A549 (cell line): ENCODE data around the gene SSUH2. TPM values are rescaled to one million over a fixed set of nuclear protein-coding genes. Genes with fewer than 3 reads are reported as not detected.

Source experiments
- ATAC-seq, 2 experiments: fragments of 200-7000 bp in 1 of 2; fragments of >200 bp in 1 of 2; cut with Nextera tagmentation in 1 of 2; cut with Tn5 transposase in 1 of 2; 3 replicates each; pipeline versions ENCODE4 v1.8.0 to v1.9.1; 2018 to 2020; ENCODE audit warnings: mild to moderate bottlenecking in 1 of 2, moderate library complexity in 1 of 2
- CTCF ChIA-PET: fragments of 300-600 bp; sonication (Branson Sonifier 250); formaldehyde crosslinking; extraction: SDS; loops from one replicate; lab custom pipeline; 2021; ENCODE audit warnings: antibody characterized with exemption, inconsistent platforms; lab: Yijun Ruan, JAX
- POLR2A ChIA-PET: fragments of 350-600 bp; formaldehyde crosslinking; extraction: SDS; loops from one replicate; lab custom pipeline; 2021; ENCODE audit warnings: antibody characterized with exemption, inconsistent platforms; lab: Yijun Ruan, JAX
- DNase-seq, 2 experiments: peaks; one replicate each; pipeline versions ENCODE4 v3.0.0 to v3.0.0-alpha.2; 2011 to 2016; ENCODE audit warnings: low read depth in 1 of 2, low spot score in 1 of 2
- FAIRE-seq: peaks from 2 replicates; lab custom pipeline; 2011; peaks lifted over from hg19 to GRCh38; lab: Jason Lieb, UNC
- H3K27ac ChIP-seq, 2 experiments: fragments of >200 bp; sonication (Bioruptor Twin); formaldehyde crosslinking; 3 replicates each; pipeline ENCODE4 v1.5.1; 2016 to 2017
- H3K4me1 ChIP-seq: fragments of >200 bp; sonication (Bioruptor Twin); formaldehyde crosslinking; 3 replicates; pipeline ENCODE4 v1.6.1; 2016
- H3K4me2 ChIP-seq: fragments of >200 bp; sonication (Bioruptor Twin); formaldehyde crosslinking; 3 replicates; pipeline ENCODE4 v1.6.1; 2016
- H3K4me3 ChIP-seq: fragments of >200 bp; sonication (Bioruptor Twin); formaldehyde crosslinking; 3 replicates; pipeline ENCODE4 v1.5.1; 2016
- H3K9me3 ChIP-seq: fragments of >200 bp; sonication (Bioruptor Twin); formaldehyde crosslinking; 3 replicates; pipeline ENCODE4 v1.6.1; 2016
- ATOH8 ChIP-seq: fragments of 250-450 bp; sonication (Bioruptor Pico); IDR thresholded peaks from 2 replicates; pipeline ENCODE4 v1.5.0; 2020; ENCODE audit warnings: low read depth, mild to moderate bottlenecking, moderate library complexity
- BCL3 ChIP-seq: fragments of >200 bp; sonication (Bioruptor Twin); formaldehyde crosslinking; IDR thresholded peaks from 3 replicates; pipeline ENCODE4 v1.6.1; 2016
- CBX2 ChIP-seq: fragments of 200-600 bp; sonication (generic); IDR thresholded peaks from 2 replicates; pipeline ENCODE4 v1.6.1; 2016; ENCODE audit warnings: low read depth, mild to moderate bottlenecking, borderline replicate concordance
- CBX8 ChIP-seq: fragments of 200-600 bp; sonication (generic); IDR thresholded peaks from 2 replicates; pipeline ENCODE4 v1.6.1; 2016
- E2F6 ChIP-seq: IDR thresholded peaks from 2 replicates; pipeline ENCODE4 v1.6.1; 2012; ENCODE audit warnings: low read depth, borderline replicate concordance
- FOSB ChIP-seq: fragments of 250-450 bp; sonication (Bioruptor Pico); IDR thresholded peaks from 2 replicates; pipeline ENCODE4 v1.5.0; 2020; ENCODE audit warnings: mild to moderate bottlenecking, moderate library complexity
- FOSL2 ChIP-seq, 2 experiments: fragments of 450-650 bp in 1 of 2; fragments of >200 bp in 1 of 2; sonication (Bioruptor Twin) in 1 of 2; formaldehyde crosslinking; IDR thresholded peaks; 2 replicates each; pipeline versions ENCODE4 v1.5.0 to v1.6.1; 2016 to 2020; ENCODE audit warnings: mild to moderate bottlenecking in 1 of 2, moderate library complexity in 1 of 2
- FOXS1 ChIP-seq: fragments of 250-450 bp; sonication (Bioruptor Pico); IDR thresholded peaks from 2 replicates; pipeline ENCODE4 v1.5.0; 2020; ENCODE audit warnings: mild to moderate bottlenecking, moderate library complexity
- HEYL ChIP-seq: fragments of 250-450 bp; sonication (Bioruptor Pico); IDR thresholded peaks from 2 replicates; pipeline ENCODE4 v1.8.0; 2021; ENCODE audit warnings: mild to moderate bottlenecking, moderate library complexity
- HMGXB4 ChIP-seq: fragments of 250-450 bp; sonication (Bioruptor Pico); IDR thresholded peaks from 2 replicates; pipeline ENCODE4 v1.5.0; 2021; ENCODE audit warnings: mild to moderate bottlenecking, moderate library complexity, borderline replicate concordance
- HOXA7 ChIP-seq: fragments of 250-450 bp; sonication (Bioruptor Pico); IDR thresholded peaks from 2 replicates; pipeline ENCODE4 v1.5.0; 2020; ENCODE audit warnings: mild to moderate bottlenecking, moderate library complexity
- HOXB5 ChIP-seq: fragments of 250-450 bp; sonication (Bioruptor Pico); IDR thresholded peaks from 2 replicates; pipeline ENCODE4 v1.5.0; 2020; ENCODE audit warnings: mild to moderate bottlenecking, moderate library complexity
- JUN ChIP-seq, 2 experiments: fragments of >200 bp; sonication (Bioruptor Twin); formaldehyde crosslinking; IDR thresholded peaks; 2 replicates in 1 of 2; 3 replicates in 1 of 2; pipeline ENCODE4 v1.6.1; 2016 to 2017
- MAFK ChIP-seq: fragments of 450-650 bp; IDR thresholded peaks from 2 replicates; pipeline ENCODE4 v1.6.1; 2014; ENCODE audit not compliant: partially characterized antibody
- MYC ChIP-seq: IDR thresholded peaks from 2 replicates; pipeline ENCODE4 v1.6.1; 2012; ENCODE audit warnings: mild to moderate bottlenecking, inconsistent platforms, low read length, improper control_type of control experiment, borderline replicate concordance
- NPAS2 ChIP-seq: fragments of 250-450 bp; sonication (Bioruptor Pico); IDR thresholded peaks from 2 replicates; pipeline ENCODE4 v1.8.0; 2022; ENCODE audit warnings: mild to moderate bottlenecking, moderate library complexity, borderline replicate concordance
- POLR2A ChIP-seq: IDR thresholded peaks from 2 replicates; pipeline ENCODE4 v1.6.1; 2012; ENCODE audit warnings: mild to moderate bottlenecking, low read length
- POLR2AphosphoS2 ChIP-seq: conservative IDR thresholded peaks from 2 replicates; pipeline ENCODE4 v1.6.1; 2012; ENCODE audit warnings: low read length, improper control_type of control experiment, inconsistent platforms
- RFX5 ChIP-seq: fragments of 450-650 bp; IDR thresholded peaks from 2 replicates; pipeline ENCODE4 v1.7.1; 2014; ENCODE audit warnings: antibody characterized with exemption, mild to moderate bottlenecking, moderate library complexity
- ZC3H11A ChIP-seq: fragments of 450-650 bp; IDR thresholded peaks from 2 replicates; pipeline ENCODE4 v1.6.1; 2014; ENCODE audit warnings: antibody characterized with exemption, mild to moderate bottlenecking
- ZFP36 ChIP-seq: fragments of 450-650 bp; IDR thresholded peaks from 2 replicates; pipeline ENCODE4 v1.6.1; 2014; ENCODE audit warnings: borderline replicate concordance; ENCODE audit not compliant: partially characterized antibody
- ZSCAN20 ChIP-seq: fragments of 250-450 bp; sonication (Bioruptor Pico); IDR thresholded peaks from 2 replicates; pipeline ENCODE4 v1.8.0; 2022; ENCODE audit warnings: mild to moderate bottlenecking, moderate library complexity
- WGBS: methylation state at CpG from one replicate; pipeline ENCODE4 v1.1.6; 2017; ENCODE audit errors: missing lambda C conversion rate; 5-methylcytosine and 5-hydroxymethylcytosine counted together
- polyA plus RNA-seq, 4 experiments: library from polyadenylated mRNA; depleted of rRNA in 3 of 4; stranded (reverse); fragments of >200 nt; fragmentation: RNase III in 1 of 4; extraction: RNeasy Plus Mini Kit Qiagen cat#74134 plus additional on column Dnase treatment in 1 of 4; gene quantifications; 2 replicates in 3 of 4; 3 replicates in 1 of 4; pipeline ENCODE4 v1.2.3, GENCODE V29; 2011 to 2017

The SSUH2 gene
- polyA plus RNA-seq, 2 of the 4 experiments (the other 2 are of a cell fraction) = 0.56 to 0.59 TPM

- ATAC-seq = no peak
- TF ChIP-seq HOXA7 (CRISPR knock-in tag) (no peak), POLR2AphosphoS2 (no peak), JUN (IDR thresholded peaks at IDR 0.05) (no peak), MYC (no peak), CBX2 (no peak), FOXS1 (CRISPR knock-in tag) (no peak), ATOH8 (CRISPR knock-in tag) (no peak), BCL3 (no peak), RFX5 (no peak), HMGXB4 (no peak), HOXB5 (CRISPR knock-in tag) (no peak), ZSCAN20 (no peak), POLR2A (no peak), ZFP36 (no peak)
- TF ChIP-seq, all 56 proteins: peak for 0
- FAIRE-seq (no peak), DNase-seq (no peak)
- Histone ChIP-seq H3K9me3 (no peaks in the 10 kb centered on the region; the same call in 2 of the 3 replicates), H3K4me1 (peaks cover 16% of the 10 kb centered on the region), H3K4me2 (no peak overlapping the region), H3K27ac (peak overlapping the region in 1 of 2 experiments; percentile 19; a peak in 1 of 6 replicates), H3K4me3 (no peak overlapping the region)
- POLR2A ChIA-PET = interaction anchor here (1.5 to 1.8 kb wide), 2 partner anchors 119 to 177 kb away, joined by 5 read pairs; partner anchors contain the start of gene LMCD1
- WGBS = 79% methylated on average over 3 of the region's 3 CpGs
- CTCF ChIA-PET = interaction anchor here (2.2 to 5.3 kb wide), 3 partner anchors 11 to 296 kb away, joined by 10 to 56 read pairs (median 29); no protein-coding TSS in a partner anchor
Observed at GRCh38 chr3:8621141-8621540, 23.5 kb downstream of the SSUH2 start.

GRCh38 chr3:8619548-8619947 lies 25.1 kb downstream of the SSUH2 start:
- DNase-seq = no peak
- no peak for FAIRE-seq
- 84% methylated on average over 7 of the region's 7 CpGs for WGBS
- ATAC-seq = no peak
- CTCF ChIA-PET = interaction anchor here (1.5 to 5.3 kb wide), 3 partner anchors 10 to 202 kb away, joined by 4 to 56 read pairs (median 29); no protein-coding TSS in a partner anchor
- H3K4me1 ChIP-seq = peaks cover 12% of the 10 kb centered on the region; the same call in 2 of the 3 replicates
- POLR2A ChIA-PET = interaction anchor here (1.0 to 1.3 kb wide), 2 partner anchors 175 to 177 kb away, joined by 3 read pairs; no protein-coding TSS in a partner anchor
- no peak overlapping the region for H3K27ac ChIP-seq
- H3K9me3 ChIP-seq = no peaks in the 10 kb centered on the region; the same call in 2 of the 3 replicates
- H3K4me3 ChIP-seq = no peak overlapping the region
- no peak for TF ChIP-seq ZC3H11A
- TF ChIP-seq FOSL2 (IDR thresholded peaks at IDR 0.05) = no peak
- peak; percentile 13; the same call in 1 of the 2 replicates for TF ChIP-seq FOSL2 (CRISPR knock-in tag; IDR thresholded peaks at IDR 0.05)
- no peak for TF ChIP-seq HEYL (CRISPR knock-in tag)
- no peak for TF ChIP-seq NPAS2 (CRISPR knock-in tag)
- H3K4me2 ChIP-seq = no peak overlapping the region

- H3K4me1 ChIP-seq = peaks cover 12% of the 10 kb centered on the region; the same call in 2 of the 3 replicates
- H3K4me2 ChIP-seq = no peak overlapping the region
- H3K27ac ChIP-seq = no peak overlapping the region
- WGBS = 83% methylated on average over 4 of the region's 4 CpGs
- DNase-seq = no peak
- no peak for TF ChIP-seq E2F6
- TF ChIP-seq MAFK = no peak
- no peak for TF ChIP-seq FOSB
- TF ChIP-seq ATOH8 (CRISPR knock-in tag) = no peak
- TF ChIP-seq ZC3H11A = no peak
- TF ChIP-seq CBX8 = no peak
- no peak for TF ChIP-seq HOXB5 (CRISPR knock-in tag)
- no peak for TF ChIP-seq ZFP36
- H3K4me3 ChIP-seq = no peak overlapping the region
- ATAC-seq = no peak
- no peak for FAIRE-seq
- no peaks in the 10 kb centered on the region; the same call in 2 of the 3 replicates for H3K9me3 ChIP-seq
- POLR2A ChIA-PET = interaction anchor here (1.0 kb wide), 1 partner anchor 177 kb away, joined by 3 read pairs; no protein-coding TSS in a partner anchor
- CTCF ChIA-PET = interaction anchor here (1.5 to 5.3 kb wide), 3 partner anchors 9 to 202 kb away, joined by 4 to 56 read pairs (median 29); no protein-coding TSS in a partner anchor
Observed at GRCh38 chr3:8618950-8619349, 25.6 kb downstream of the SSUH2 start.
